ENCODE results near the gene MYO1E.

The MYO1E gene

DNA sequence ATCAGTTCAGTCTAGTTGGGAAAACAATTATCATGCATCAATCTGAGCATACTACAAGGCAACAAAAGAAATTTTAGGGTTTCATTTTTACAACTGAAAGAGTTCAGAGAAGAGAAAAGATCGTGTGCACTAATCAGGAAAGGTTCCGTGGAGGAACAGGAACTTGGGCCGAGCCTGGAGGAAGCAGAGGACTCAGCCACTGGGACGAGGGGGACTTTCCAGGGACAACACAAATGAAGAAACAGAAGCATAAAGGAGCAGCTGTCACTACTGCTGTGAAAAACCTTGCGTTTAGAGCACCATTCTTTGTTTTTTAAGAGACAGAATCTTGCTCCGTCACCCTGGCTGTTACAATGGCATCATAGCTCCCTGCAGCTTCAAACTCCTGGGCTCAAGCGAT is 60.5 kb downstream of the MYO1E start:
- DNase-seq = no peak

DNA sequence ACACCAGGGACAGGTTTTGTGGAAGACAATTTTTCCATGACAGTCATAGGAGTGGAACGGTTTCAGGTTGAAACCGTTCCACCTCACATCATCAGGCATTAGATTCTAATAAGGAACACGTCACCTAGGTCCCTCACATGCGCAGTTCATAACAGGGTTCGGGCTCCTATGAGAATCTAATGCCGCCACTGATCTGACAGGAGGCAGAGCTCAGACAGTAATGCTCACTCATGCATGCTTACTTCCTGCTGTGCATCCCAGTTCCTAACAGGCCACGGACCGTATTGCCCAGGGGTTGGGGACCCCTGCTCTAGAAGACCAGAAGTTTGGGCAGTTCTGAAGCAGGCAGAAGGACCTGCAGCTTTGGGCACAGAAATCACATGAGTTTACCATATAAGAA is 61.5 kb downstream of the MYO1E start:
- no peak for DNase-seq

DNA sequence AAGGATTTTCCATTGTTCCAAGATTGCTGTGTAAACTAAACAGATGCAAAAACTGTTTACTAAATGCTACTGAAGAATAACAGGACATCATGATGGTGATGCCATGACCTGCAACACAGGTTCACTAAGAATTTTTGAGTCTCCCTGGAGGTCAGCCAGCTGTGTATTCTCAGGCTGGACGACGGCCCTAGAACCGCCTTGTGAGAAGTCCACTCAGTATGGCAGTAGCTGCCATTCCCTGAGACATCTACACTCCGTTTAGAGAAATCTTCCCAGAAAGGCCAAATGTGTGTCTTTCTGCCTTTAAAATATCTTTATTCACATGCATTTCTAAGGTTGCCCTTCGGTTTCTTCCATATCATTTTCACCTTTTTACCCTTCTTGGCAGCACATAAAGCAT is 63.3 kb downstream of the MYO1E start:
- no peak for DNase-seq

DNA sequence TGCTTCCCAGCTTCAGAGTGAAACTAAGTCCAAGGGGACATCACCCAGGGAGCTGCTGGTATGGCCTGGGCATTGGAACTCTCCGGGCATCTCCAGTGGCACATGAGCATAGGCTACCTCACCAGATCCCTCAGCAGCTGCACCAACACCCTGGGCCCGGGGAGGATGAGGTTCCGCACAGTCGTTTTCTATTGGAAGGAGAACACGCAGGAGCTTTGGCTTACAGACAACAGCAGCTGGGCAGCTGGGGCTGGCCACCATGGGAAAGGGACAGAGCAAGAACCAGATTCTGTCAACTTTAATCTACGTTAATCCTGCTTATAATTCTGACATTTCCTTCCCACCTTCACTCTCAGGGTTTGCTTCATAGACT is 65.5 kb downstream of the MYO1E start:
- no peak for DNase-seq

DNA sequence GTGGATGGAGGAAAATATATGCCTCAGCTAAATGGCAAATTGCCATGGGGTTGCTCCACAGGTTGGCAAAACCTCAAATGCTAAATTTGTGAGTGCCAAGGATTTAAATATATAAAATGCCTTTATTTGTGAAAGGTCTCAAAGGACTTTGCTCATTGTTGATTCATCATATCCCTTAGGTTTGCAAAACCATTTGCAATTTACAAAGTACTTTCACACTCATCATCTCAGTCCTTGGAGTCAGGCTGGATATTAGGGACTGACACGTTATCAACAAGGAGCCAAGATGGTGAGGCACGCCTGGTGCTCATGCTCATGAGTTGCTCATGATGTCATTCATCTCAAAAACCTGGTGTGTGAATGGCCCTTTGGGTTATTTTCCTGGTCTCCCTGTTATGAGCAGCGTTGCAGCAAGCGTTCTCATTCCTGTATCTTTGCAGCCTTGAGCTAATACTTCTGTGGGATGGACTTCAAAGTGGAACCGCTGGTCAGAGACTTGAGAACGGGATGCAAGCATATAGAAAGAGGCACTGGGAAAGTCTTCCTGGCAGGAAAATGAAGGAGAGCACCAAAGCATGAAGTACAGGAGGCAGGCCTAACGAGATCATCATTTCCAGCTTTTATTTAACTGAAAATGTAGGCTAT is 66.0 kb downstream of the MYO1E start:
- no peak for DNase-seq

GRCh38 chr15:59304807-59305206 is 67.9 kb downstream of the MYO1E start:
- DNase-seq = no peak

DNA sequence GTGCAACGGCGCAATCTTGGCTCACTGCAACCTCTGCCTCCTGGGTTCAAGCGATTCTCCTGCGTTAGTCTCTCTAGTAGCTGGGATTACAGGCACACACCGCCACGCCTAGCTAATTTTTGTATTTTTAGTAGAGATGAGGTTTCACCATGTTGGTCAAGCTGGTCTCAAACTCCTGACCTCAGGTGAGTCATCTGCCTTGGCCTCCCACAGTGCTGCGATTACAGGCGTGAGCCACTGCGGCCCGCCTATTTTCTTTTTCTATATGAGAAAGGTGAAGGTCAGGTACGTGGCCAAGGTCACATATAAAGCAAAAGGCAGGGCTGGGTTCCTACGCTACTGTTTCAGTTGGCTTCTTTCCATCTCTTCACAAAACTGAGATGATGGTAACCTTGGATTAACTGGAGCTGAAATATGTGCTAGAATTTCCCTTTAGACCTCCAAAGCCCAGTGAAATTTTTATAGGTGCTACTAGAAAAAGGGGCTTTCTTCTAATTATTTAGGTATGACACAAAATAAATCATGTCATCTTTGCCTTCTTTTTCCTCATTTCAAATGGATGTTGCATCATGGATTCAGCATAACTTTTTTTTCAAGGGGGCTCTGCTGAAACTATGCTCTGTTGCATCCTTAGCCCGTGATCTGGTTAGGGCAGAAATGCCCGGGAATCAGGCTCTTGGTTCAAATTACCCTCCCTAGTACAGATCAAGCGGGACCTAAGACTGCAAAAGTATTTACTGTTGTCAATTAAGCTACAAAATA is 68.5 kb downstream of the MYO1E start:
- no peak for DNase-seq

GRCh38 chr15:59303633-59304032 is 69.0 kb downstream of the MYO1E start:
- no peak for DNase-seq

DNA sequence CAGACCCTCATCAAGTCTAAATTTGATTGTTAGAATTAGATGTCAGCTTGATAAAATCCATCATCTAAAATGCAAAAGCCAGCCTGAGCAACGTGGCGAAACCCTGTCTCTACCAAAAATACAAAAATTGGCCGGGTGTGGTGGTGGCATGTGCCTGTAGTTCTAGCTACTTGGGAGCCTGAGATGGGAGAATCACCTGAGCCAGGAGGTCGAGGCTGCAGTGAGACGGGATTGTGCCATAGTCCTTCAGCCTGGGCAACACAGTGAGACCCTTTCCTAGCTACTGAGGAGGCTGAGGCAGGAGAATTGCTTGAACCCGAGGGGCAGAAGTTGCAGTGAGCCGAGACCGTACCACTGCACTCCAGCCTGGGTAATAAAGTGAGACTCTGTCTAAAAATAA is 69.5 kb downstream of the MYO1E start:
- DNase-seq = no peak

DNA sequence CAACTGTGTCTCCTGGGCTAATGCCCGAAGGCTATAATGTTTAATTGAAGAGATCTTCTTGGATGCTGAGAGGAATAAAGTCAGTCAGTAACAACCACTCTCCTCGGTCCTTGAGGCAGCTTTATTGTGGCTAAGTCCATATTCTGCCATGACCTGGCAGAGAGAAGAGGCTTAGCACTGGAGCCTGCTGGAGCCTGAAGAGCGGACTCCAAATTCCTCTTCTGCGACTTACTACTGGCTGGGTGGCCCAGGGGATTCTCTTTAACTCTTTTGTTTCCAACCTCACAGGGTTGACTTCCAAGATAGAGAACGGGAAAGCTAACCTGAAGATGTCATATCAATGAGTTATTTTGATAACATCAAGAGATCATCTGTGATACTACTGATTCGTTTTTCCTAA is 71.1 kb downstream of the MYO1E start:
- DNase-seq = no peak

DNA sequence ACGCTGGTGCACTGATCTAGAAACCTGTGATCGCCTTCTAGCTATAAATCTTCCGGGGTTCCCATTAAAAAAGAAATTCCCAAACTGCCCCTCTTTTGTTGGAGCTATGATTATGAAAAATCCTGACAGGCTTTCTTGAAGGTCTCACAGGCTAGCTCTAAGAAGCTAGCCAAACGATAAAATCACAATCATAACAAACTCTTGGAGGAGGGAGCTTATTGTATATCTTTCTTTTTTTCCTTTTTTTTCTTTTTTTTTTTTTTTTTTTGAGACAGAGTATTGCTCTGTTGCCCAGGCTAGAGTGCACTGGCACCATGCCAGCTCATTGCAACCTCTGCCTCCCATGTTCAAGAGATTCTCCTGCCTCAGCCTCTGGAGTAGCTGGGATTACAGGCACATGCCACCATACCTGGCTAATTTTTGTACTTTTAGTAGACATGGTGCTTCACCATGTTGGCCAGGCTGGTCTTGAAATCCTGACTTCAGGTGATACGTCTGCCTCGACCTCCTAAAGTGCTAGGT is 72.0 kb downstream of the MYO1E start:
- no peak for DNase-seq

DNA sequence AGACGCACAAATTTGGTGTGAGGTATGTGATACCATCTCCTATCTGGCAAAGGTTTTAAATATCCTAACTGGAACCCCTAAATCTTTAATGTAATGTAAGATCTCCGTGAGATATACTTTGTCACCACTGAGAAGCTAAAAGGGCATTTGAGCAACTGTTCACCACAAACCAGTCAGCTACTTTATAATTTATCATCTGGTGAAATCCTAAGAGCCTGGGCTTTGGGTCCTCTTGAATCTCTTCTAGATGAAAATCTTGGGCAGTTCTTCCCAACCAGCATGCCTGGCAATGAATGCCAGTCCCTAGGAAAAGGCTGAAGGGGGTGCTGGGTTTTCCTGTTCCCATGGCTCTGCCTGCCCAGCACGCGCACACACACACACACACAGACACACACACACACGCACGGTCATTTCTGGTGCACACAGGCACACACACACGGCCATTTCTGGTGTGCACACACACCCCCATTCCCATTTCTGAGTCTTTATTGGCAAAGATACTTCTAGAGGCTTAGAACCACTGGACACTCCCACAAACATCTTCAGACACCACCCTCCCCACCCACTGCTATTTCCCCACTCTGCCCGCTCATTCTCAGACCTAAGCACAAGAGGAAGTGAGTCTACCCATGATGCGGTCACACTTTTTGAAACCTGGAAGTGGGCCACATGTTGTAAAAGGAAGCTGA is 72.6 kb downstream of the MYO1E start:
- peak; percentile 72 for DNase-seq

DNA sequence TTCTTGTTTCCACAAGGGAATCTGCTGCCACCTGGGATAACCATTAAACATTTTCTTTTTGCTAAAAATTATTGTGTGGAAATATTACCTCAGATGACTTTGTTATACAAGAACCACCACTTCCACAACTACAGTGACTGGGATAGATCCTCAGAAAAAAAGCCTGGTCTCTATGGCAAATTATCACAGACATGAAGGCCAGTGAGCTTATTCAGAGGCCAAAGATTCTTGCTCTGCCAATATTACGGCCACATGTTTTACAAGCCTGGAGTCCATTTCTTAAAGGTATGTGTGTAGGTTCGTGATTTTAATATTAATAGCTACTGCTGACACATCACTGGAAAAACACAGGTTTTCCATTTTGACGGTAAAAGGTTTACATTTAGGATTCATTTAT is 73.8 kb downstream of the MYO1E start:
- DNase-seq = no peak

- no peak for DNase-seq
Measured at GRCh38 chr15:59298225-59298853, 74.3 kb downstream of the MYO1E start.

- DNase-seq = no peak
Measured at GRCh38 chr15:59296181-59296617, 76.5 kb downstream of the MYO1E start.

DNA sequence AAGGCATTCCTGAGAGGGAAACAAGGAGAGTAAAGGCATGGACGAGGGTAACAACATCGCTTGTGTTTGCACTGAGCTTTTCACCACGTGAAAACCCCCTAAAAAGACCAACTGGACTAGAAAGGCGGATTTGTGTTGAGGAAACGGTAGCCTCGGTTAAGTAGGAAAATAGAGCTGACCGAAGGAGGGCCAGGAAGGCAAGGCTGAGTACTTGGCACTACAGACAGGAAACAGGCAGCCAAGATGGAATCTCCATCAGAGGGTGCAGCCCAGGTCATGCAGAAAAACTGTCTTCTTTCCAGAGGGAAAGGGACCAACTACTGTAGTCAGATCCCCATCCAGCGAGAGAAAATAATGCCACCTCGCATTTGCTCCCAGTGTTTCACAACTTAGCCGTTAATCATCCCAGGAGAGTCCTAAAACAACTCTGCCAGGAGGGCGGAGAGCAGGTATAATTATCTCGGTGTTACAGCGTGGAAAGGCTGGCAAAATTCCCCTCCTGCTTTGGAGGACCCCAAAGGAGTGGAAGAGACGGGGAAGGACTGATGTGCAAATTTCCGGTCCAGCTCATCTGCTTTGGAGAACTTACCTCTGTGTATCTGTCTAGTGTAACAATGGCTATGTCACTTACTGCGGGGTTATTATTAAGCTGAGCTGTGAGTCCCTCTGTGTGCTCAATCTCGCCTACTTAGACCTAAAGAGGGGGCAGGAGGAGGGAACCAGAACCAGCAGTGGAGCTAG is 77.2 kb downstream of the MYO1E start:
- no peak for DNase-seq

- DNase-seq = no peak
Measured at GRCh38 chr15:59294574-59295260, 78.0 kb downstream of the MYO1E start.

DNA sequence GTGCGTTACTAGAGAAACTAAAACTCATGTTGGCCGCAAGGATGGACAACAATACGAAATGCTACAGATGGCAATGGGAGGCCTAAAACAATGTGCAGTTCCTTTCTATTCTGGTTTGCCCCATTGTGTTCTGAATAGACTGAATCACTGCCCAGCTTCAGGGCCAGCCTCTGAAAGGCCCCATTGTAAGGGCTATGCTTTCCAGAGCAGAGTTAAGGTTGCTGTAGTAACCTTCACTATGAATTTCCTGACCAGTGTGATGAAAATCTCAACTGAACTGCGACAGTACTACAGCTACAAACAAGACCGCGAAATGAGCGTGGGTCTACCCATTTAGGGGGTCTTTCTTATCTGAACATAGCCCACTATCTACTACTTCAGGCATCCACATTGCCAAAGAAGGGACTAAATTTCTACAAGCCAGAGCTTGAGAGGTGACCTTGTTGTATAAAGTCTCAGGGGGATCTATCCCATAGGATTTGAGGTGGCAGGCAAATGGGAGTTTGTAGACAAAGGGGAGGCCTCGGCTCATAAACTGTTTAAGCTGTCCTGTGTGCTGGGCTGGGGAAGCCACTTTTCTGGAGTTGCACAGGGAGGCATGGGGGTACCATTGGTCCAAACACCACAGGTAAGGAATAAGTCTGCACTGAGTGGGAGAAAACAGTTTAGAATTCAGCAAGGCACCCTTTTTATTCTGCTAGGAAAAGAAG is 80.1 kb downstream of the MYO1E start:
- no peak for DNase-seq

DNA sequence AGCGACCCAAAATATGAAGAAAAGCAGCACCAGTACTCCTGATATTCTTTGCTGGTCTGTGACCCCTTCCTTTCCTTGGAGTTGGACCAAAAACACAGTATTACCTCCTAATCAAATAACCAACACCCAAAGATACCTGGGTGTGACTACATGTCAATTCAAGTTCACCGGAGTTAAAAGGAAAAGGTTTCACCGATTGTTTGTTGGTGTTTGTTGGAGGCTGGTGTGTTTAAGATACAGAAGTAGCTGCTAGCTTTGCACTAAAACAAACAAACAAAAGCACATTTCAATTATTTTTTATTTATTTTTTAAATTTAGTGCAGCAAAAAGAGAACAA is 81.5 kb downstream of the MYO1E start:
- DNase-seq = no peak

- no peak for DNase-seq
Measured at GRCh38 chr15:59290295-59291212, 82.1 kb downstream of the MYO1E start.
